SK-MEL-5 (cell line): Measurements from ENCODE around the gene TET1. TPM values are rescaled to one million over a fixed set of nuclear protein-coding genes. Genes with fewer than 3 reads are reported as not detected.
A peak's percentile ranks its signal among the peaks of the same experiment; 100 is the strongest.
"Not testable (repeated sequence)": the region's sequence is repeated elsewhere in the genome, so short reads cannot be mapped to it uniquely, and the experiment has no call there.

Experiments
- DNase-seq: peaks from one replicate; pipeline ENCODE4 v3.0.0-alpha.2; 2016; ENCODE audit warnings: low read depth, low spot score
- in situ Hi-C: cut with HindIII; loops from 2 replicates; pipeline ENCODE4 v1.10.0; 2016; ENCODE audit warnings: low sequenced_read_pairs, high pct_unique_total_duplicates, low pct_unique_long_range_greater_than_20kb
- total RNA-seq: library from RNA; depleted of rRNA; stranded (reverse); fragments of >200 nt; shearing (Covaris generic); gene quantifications from 2 replicates; pipeline ENCODE4 v1.2.3, GENCODE V29; 2014

Gene TET1
- total RNA-seq, 1 experiment from 2014 or later: 2.9 TPM

- in situ Hi-C loops: no loop called here
- no peak for DNase-seq
Measured at GRCh38 chr10:68560943-68561864, 1.1 kb downstream of the TET1 start.

GRCh38 chr10:68561865-68562649 lies 1.9 kb downstream of the TET1 start:
- no peak for DNase-seq
- in situ Hi-C loops: no loop called here

GRCh38 chr10:68562661-68563570 lies 2.8 kb downstream of the TET1 start:
- no peak for DNase-seq
- in situ Hi-C loops: no loop called here

GRCh38 chr10:68564712-68565111 lies 4.6 kb downstream of the TET1 start:
- in situ Hi-C loops: no loop called here
- no peak for DNase-seq

- in situ Hi-C loops: no loop called here
- DNase-seq: no peak
Measured at GRCh38 chr10:68565658-68566057, 5.5 kb downstream of the TET1 start.

GRCh38 chr10:68566351-68566750 lies 6.2 kb downstream of the TET1 start:
- in situ Hi-C loops: no loop called here
- DNase-seq: no peak

GRCh38 chr10:68566955-68567354 lies 6.8 kb downstream of the TET1 start:
- DNase-seq: no peak
- in situ Hi-C loops: no loop called here

GRCh38 chr10:68572151-68572550 lies 12.0 kb downstream of the TET1 start:
- no peak for DNase-seq
- in situ Hi-C loops: no loop called here

GRCh38 chr10:68574051-68574450 lies 13.9 kb downstream of the TET1 start:
- in situ Hi-C loops: no loop called here
- no peak for DNase-seq

- in situ Hi-C loops: no loop called here
- DNase-seq: no peak
Measured at GRCh38 chr10:68576118-68576517, 16.0 kb downstream of the TET1 start.

GRCh38 chr10:68578974-68579373 lies 18.8 kb downstream of the TET1 start:
- no peak for DNase-seq
- in situ Hi-C loops: no loop called here

- DNase-seq, in situ Hi-C loops: not testable (repeated sequence)
Measured at GRCh38 chr10:68584187-68584586, 24.1 kb downstream of the TET1 start.

GRCh38 chr10:68586606-68587305 lies 26.6 kb downstream of the TET1 start:
- in situ Hi-C loops: no loop called here
- peak; percentile 92 for DNase-seq

- in situ Hi-C loops: no loop called here
- peak; percentile 20 for DNase-seq
Measured at GRCh38 chr10:68594405-68594804, 34.3 kb downstream of the TET1 start.

- no peak for DNase-seq
- in situ Hi-C loops: no loop called here
Measured at GRCh38 chr10:68595513-68595912, 35.4 kb downstream of the TET1 start.

GRCh38 chr10:68597407-68597806 lies 37.3 kb downstream of the TET1 start:
- DNase-seq: no peak
- in situ Hi-C loops: no loop called here
